Keratinocyte (primary cell): Measurements from ENCODE around the gene CKAP4. TPM values are rescaled to one million over a fixed set of nuclear protein-coding genes. Genes with fewer than 3 reads are reported as not detected.

Experiments used
- DNase-seq: peaks from one replicate; pipeline ENCODE4 v3.0.0-alpha.2; 2011; ENCODE audit warnings: low read depth, missing footprints, low spot score
- FAIRE-seq: peaks from 2 replicates; lab custom pipeline; 2011; peaks lifted over from hg19 to GRCh38; lab: Jason Lieb, UNC
- H2AFZ ChIP-seq: 2 replicates; pipeline ENCODE4 v1.6.0; 2012; ENCODE audit warnings: low read length, control low read depth, inconsistent platforms; ENCODE audit not compliant: control insufficient read depth
- H3K27ac ChIP-seq: 2 replicates; pipeline ENCODE4 v1.5.1; 2011; ENCODE audit warnings: low read length; ENCODE audit not compliant: control insufficient read depth, insufficient read depth
- H3K27me3 ChIP-seq: 3 replicates; pipeline ENCODE4 v1.6.0; 2011; ENCODE audit warnings: low read length; ENCODE audit not compliant: control insufficient read depth, insufficient read depth; ENCODE audit errors: extremely low read depth
- H3K36me3 ChIP-seq, 2 experiments: 2 replicates in 1 of 2; 3 replicates in 1 of 2; pipeline ENCODE4 v1.5.1; 2011; ENCODE audit warnings: low read length in 2 of 2, mild to moderate bottlenecking in 1 of 2; ENCODE audit not compliant: control insufficient read depth in 2 of 2, insufficient read depth in 2 of 2; ENCODE audit errors: extremely low read depth in 1 of 2
- H3K4me1 ChIP-seq: 3 replicates; pipeline ENCODE4 v1.5.1; 2011; ENCODE audit warnings: low read length; ENCODE audit not compliant: control insufficient read depth, insufficient read depth; ENCODE audit errors: extremely low read depth
- H3K4me2 ChIP-seq: 3 replicates; pipeline ENCODE4 v1.6.0; 2011; ENCODE audit warnings: low read depth, low read length; ENCODE audit not compliant: control insufficient read depth, insufficient read depth; ENCODE audit errors: extremely low read depth
- H3K4me3 ChIP-seq, 3 experiments: fragments of 200-600 bp in 1 of 3; sonication (generic) in 1 of 3; 2 replicates in 2 of 3; 3 replicates in 1 of 3; pipeline ENCODE4 v1.5.1; 2011 to 2016; ENCODE audit warnings: low read length in 3 of 3, mild to moderate bottlenecking in 3 of 3, control low read depth in 2 of 3, inconsistent platforms in 1 of 3, low read depth in 1 of 3, mixed read lengths in 1 of 3, mixed run types in 1 of 3, moderate library complexity in 1 of 3; ENCODE audit not compliant: control insufficient read depth in 2 of 3, insufficient read depth in 2 of 3; ENCODE audit errors: extremely low read depth in 1 of 3
- H3K79me2 ChIP-seq: 2 replicates; pipeline ENCODE4 v1.6.0; 2012; ENCODE audit warnings: low read length; ENCODE audit not compliant: control insufficient read depth, insufficient read depth
- H3K9ac ChIP-seq: 3 replicates; pipeline ENCODE4 v1.6.0; 2011; ENCODE audit warnings: low read length; ENCODE audit not compliant: control insufficient read depth, insufficient read depth; ENCODE audit errors: extremely low read depth
- H3K9me1 ChIP-seq: 3 replicates; pipeline ENCODE4 v1.6.0; 2011; ENCODE audit warnings: low read length; ENCODE audit not compliant: control insufficient read depth, insufficient read depth; ENCODE audit errors: extremely low read depth
- H3K9me3 ChIP-seq: 2 replicates; pipeline ENCODE4 v1.5.1; 2012; ENCODE audit warnings: low read depth, low read length; ENCODE audit not compliant: control insufficient read depth
- H4K20me1 ChIP-seq: 3 replicates; pipeline ENCODE4 v1.6.0; 2011; ENCODE audit warnings: low read length; ENCODE audit not compliant: control insufficient read depth, insufficient read depth; ENCODE audit errors: extremely low read depth
- EZH2 ChIP-seq: IDR thresholded peaks from one replicate; pipeline ENCODE4 v1.6.1; 2012; ENCODE audit warnings: inconsistent platforms, mild to moderate bottlenecking, low read length, moderate library complexity
- dilution Hi-C: fragments of 300-500 bp; cut with MboI; formaldehyde crosslinking; loops from one replicate; pipeline ENCODE4 v1.7.0; 2020; ENCODE audit warnings: low sequenced_read_pairs; ENCODE audit not compliant: extremely low pct_ligation_motif_present
- polyA plus RNA-seq, 5 experiments: library from polyadenylated mRNA; depleted of rRNA in 3 of 5; stranded (reverse) in 3 of 5; stranded (forward) in 1 of 5; unstranded in 1 of 5; fragments of >200 nt; gene quantifications; 1 replicate in 1 of 5; 2 replicates in 3 of 5; 3 replicates in 1 of 5; pipeline versions ENCODE4 v1.2.1 to v1.2.3, GENCODE V29; 2011 to 2012; ENCODE audit warnings: missing spikeins in 2 of 5, low read depth in 1 of 5, low replicate concordance in 1 of 5
- TF ChIP-seq, protein P1 (sequence below), 3 experiments: IDR thresholded peaks in 1 of 3; conservative IDR thresholded peaks in 1 of 3; optimal IDR thresholded peaks in 1 of 3; 2 replicates in 2 of 3; 3 replicates in 1 of 3; pipeline versions ENCODE3 to v1.5.1; 2011; ENCODE audit warnings: low read length in 3 of 3, mild to moderate bottlenecking in 3 of 3, moderate library complexity in 2 of 3, control low read depth in 1 of 3, inconsistent platforms in 1 of 3; ENCODE audit not compliant: insufficient read depth in 2 of 3; ENCODE audit errors: extremely low read depth in 1 of 3

The CKAP4 gene
- polyA plus RNA-seq, 1 donor (not counting 4 experiments of a cell fraction or from before 2014, with no cell fraction given) = 84.5 TPM

DNA sequence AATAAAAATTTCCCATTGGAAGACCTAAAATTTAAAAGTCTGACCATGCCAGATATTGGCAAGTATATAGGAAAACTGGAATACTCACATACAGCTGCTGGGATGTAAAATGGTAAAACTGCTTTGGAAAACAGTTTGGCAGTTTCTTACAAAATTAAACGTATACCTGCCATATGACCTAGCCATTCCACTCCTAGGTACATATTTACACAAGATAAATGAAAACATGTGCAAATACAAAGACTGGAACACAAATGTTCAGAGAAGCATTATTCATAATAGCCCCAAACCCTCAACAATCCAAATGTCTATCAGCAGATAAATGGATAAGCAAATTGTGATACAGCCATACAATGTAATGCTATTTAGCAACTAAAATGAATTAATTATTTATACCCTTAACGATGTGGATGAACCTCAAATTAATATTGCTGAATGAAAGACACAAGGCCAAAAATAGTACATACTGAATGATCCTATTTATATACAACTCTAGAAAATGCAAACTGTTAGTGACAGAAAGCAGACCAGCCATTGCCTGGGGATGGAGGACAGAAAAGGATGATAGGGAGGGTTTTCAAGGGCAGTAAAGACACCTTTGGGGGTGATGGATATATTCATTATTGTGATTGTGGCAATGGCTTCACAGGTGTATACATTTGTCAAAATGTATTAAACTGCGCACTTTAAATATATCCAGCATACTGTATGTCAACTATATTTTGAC lies 33.4 kb upstream of the CKAP4 start:
- Histone ChIP-seq H4K20me1 (no peaks in the 10 kb centered on the region), H3K4me3 (no peak overlapping the region), H3K9ac (no peak overlapping the region), H3K27ac (no peak overlapping the region), H3K9me1 (no peaks in the 10 kb centered on the region), H2AFZ (no peak overlapping the region), H3K9me3 (no peaks in the 10 kb centered on the region), H3K36me3 (no peaks in the 10 kb centered on the region), H3K4me1 (peaks cover 4% of the 10 kb centered on the region), H3K4me2 (no peak overlapping the region), H3K79me2 (no peaks in the 10 kb centered on the region), H3K27me3 (no peaks in the 10 kb centered on the region)
- no peak for FAIRE-seq
- TF ChIP-seq EZH2 = no peak
- TF ChIP-seq, protein P1, sequence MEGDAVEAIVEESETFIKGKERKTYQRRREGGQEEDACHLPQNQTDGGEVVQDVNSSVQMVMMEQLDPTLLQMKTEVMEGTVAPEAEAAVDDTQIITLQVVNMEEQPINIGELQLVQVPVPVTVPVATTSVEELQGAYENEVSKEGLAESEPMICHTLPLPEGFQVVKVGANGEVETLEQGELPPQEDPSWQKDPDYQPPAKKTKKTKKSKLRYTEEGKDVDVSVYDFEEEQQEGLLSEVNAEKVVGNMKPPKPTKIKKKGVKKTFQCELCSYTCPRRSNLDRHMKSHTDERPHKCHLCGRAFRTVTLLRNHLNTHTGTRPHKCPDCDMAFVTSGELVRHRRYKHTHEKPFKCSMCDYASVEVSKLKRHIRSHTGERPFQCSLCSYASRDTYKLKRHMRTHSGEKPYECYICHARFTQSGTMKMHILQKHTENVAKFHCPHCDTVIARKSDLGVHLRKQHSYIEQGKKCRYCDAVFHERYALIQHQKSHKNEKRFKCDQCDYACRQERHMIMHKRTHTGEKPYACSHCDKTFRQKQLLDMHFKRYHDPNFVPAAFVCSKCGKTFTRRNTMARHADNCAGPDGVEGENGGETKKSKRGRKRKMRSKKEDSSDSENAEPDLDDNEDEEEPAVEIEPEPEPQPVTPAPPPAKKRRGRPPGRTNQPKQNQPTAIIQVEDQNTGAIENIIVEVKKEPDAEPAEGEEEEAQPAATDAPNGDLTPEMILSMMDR (optimal IDR thresholded peaks at IDR 0.05 in 1 of 3, IDR thresholded peaks at IDR 0.05 in 1 of 3, conservative IDR thresholded peaks at IDR 0.05 in 1 of 3; ENCODE audit: extremely low read depth in 1 of 3, insufficient read depth in 2 of 3, low read length in 3 of 3) = no peak
- no peak for DNase-seq
- dilution Hi-C loops = no loop called here

DNA sequence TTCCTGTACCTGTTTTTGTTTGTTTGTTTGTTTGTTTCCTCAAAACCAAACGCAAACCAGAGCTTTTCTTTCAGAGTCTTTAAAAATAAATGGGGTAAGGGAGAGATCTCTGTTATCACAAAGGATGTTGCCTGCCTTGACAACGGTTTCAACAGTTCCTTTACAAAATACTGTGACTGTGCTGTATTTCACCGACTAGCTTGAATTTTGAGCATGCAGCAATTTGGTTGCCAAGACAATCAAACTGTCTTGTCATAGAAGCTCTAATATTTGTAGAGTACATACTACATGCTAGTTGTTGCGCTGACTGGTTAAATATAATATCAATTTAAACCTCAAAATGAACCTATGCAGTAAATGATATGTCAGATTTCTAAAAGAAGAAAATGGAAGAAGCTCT lies 32.3 kb upstream of the CKAP4 start:
- Histone ChIP-seq H3K9ac (no peak overlapping the region), H3K27ac (no peak overlapping the region), H3K27me3 (no peaks in the 10 kb centered on the region), H3K4me2 (no peak overlapping the region), H3K4me1 (peaks cover 4% of the 10 kb centered on the region), H3K9me3 (no peaks in the 10 kb centered on the region), H3K79me2 (no peaks in the 10 kb centered on the region), H3K4me3 (no peak overlapping the region), H3K9me1 (no peaks in the 10 kb centered on the region), H4K20me1 (no peaks in the 10 kb centered on the region), H3K36me3 (no peaks in the 10 kb centered on the region), H2AFZ (no peak overlapping the region)
- no peak for TF ChIP-seq EZH2
- TF ChIP-seq, protein P1 (optimal IDR thresholded peaks at IDR 0.05 in 1 of 3, IDR thresholded peaks at IDR 0.05 in 1 of 3, conservative IDR thresholded peaks at IDR 0.05 in 1 of 3; ENCODE audit: extremely low read depth in 1 of 3, insufficient read depth in 2 of 3, low read length in 3 of 3) = no peak
- DNase-seq (no peak), FAIRE-seq (no peak)
- dilution Hi-C loops = no loop called here
